Measurements from ENCODE around the gene FAM50B. TPM values are rescaled to one million over a fixed set of nuclear protein-coding genes. Genes with fewer than 3 reads are reported as not detected.

Gene FAM50B
- total RNA-seq, 1 experiment from 2014 or later: 0.58 TPM

- Histone ChIP-seq H3K4me3 (no peak overlapping the region), H3K4me1 (replicated peaks) (peaks cover 21% of the 10 kb centered on the region), H3K27me3 (replicated peaks) (no peaks in the 10 kb centered on the region), H3K9me3 (replicated peaks) (no peaks in the 10 kb centered on the region), H3K36me3 (no peaks in the 10 kb centered on the region), H3K27ac (no peak overlapping the region)
- DNase-seq (ENCODE audit: low read depth in 1 of 2, low spot score in 2 of 2): no peak
Observed at GRCh38 chr6:3830806-3831205, 18.4 kb upstream of the FAM50B start.

GRCh38 chr6:3831761-3832530 is 17.2 kb upstream of the FAM50B start:
- Histone ChIP-seq H3K27ac (no peak overlapping the region), H3K4me3 (no peak overlapping the region)
- DNase-seq (ENCODE audit: low read depth in 1 of 2, low spot score in 2 of 2): no peak

GRCh38 chr6:3835055-3835731 is 14.0 kb upstream of the FAM50B start:
- H3K27ac ChIP-seq: no peak overlapping the region
- H3K9me3 ChIP-seq (replicated peaks): no peaks in the 10 kb centered on the region
- peaks cover 6% of the 10 kb centered on the region; the same call in 1 of the 2 replicates for H3K4me1 ChIP-seq (replicated peaks)
- DNase-seq (ENCODE audit: low read depth in 1 of 2, low spot score in 2 of 2): no peak
- H3K27me3 ChIP-seq (replicated peaks): no peaks in the 10 kb centered on the region
- no peak overlapping the region for H3K4me3 ChIP-seq
- no peaks in the 10 kb centered on the region for H3K36me3 ChIP-seq

More at GRCh38 chr6:3831761-3832530, 17.2 kb upstream of the FAM50B start:
- no peaks in the 10 kb centered on the region for H3K9me3 ChIP-seq (replicated peaks)
- no peaks in the 10 kb centered on the region for H3K36me3 ChIP-seq
- peaks cover 12% of the 10 kb centered on the region for H3K4me1 ChIP-seq (replicated peaks)
- no peaks in the 10 kb centered on the region for H3K27me3 ChIP-seq (replicated peaks)

GRCh38 chr6:3835785-3836184 is 13.4 kb upstream of the FAM50B start:
- Histone ChIP-seq H3K9me3 (replicated peaks) (no peaks in the 10 kb centered on the region), H3K27me3 (replicated peaks) (no peaks in the 10 kb centered on the region), H3K4me3 (no peak overlapping the region), H3K4me1 (replicated peaks) (peaks cover 11% of the 10 kb centered on the region), H3K27ac (no peak overlapping the region), H3K36me3 (no peaks in the 10 kb centered on the region)
- DNase-seq (ENCODE audit: low read depth in 1 of 2, low spot score in 2 of 2): no peak

- no peak for DNase-seq (ENCODE audit: low read depth in 1 of 2, low spot score in 2 of 2)
- H3K36me3 ChIP-seq: no peaks in the 10 kb centered on the region
- H3K27me3 ChIP-seq (replicated peaks): no peaks in the 10 kb centered on the region
- H3K4me3 ChIP-seq: no peak overlapping the region
- H3K27ac ChIP-seq: no peak overlapping the region
- H3K9me3 ChIP-seq (replicated peaks): no peaks in the 10 kb centered on the region
- H3K4me1 ChIP-seq (replicated peaks): peaks cover 19% of the 10 kb centered on the region
Observed at GRCh38 chr6:3836566-3836965, 12.6 kb upstream of the FAM50B start.

DNA sequence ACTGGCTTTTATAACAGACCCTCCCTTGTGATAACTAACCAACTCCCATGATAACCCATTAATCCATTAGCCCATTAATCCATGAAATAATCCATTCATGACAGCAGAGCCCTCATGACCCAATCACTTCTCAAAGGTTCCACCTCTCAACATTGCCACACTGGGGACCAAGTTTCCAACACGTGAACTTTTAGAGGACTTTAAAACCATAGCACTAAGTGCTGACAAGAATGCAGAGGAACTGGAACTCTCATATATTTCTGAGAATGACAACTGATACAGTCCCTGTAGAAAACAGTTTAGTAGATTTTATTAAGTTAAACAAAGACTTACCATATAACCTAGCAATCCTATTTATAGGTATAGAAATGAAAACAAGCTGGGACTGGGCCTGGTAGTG is 11.4 kb upstream of the FAM50B start:
- H3K9me3 ChIP-seq (replicated peaks): no peaks in the 10 kb centered on the region
- no peak overlapping the region for H3K4me3 ChIP-seq
- no peak overlapping the region for H3K27ac ChIP-seq
- peaks cover 25% of the 10 kb centered on the region for H3K4me1 ChIP-seq (replicated peaks)
- no peaks in the 10 kb centered on the region for H3K36me3 ChIP-seq
- no peak for DNase-seq (ENCODE audit: low read depth in 1 of 2, low spot score in 2 of 2)
- H3K27me3 ChIP-seq (replicated peaks): no peaks in the 10 kb centered on the region

DNA sequence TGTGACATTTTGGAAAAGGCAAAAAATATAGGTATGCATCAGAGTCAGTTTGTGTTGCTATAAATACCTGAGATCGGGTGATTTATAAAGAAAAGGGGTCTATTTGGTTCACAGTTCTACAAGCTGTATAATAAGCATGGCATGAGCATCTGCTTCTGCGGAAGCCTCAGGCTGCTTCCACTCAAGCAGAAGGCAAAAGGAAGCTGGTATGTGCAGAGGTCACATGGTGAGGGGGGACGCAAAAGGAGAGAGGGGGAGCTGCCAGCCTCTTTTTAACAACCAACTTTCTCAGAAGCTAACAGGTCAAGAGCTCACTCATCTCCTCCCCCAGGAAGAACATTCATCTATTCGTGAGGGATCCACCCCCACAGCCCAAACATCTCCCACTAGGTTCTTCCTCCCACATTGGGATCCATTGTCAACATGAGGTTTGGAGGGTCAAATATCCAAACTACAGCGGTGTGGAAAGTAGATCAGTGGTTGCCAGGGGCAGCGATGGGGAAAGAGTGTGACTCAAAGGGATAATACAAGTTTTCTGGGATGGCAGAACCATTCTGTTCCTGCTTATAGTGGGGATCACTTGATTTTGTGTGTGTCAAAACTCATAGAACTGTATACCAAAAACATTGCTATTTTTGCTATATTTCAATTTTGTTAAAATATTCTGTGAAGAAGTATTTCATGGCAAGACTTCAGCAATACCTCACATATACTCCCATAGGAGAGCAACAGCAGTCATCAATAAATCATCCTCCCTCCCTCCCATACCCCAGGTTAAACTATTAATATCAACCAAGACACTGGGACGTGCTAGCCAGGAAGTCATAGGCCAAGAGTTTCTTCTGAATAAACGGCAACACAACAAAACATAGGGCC is 9.9 kb upstream of the FAM50B start:
- no peak overlapping the region for H3K27ac ChIP-seq
- peaks cover 37% of the 10 kb centered on the region for H3K4me1 ChIP-seq (replicated peaks)
- DNase-seq (ENCODE audit: low read depth in 1 of 2, low spot score in 2 of 2): no peak

DNA sequence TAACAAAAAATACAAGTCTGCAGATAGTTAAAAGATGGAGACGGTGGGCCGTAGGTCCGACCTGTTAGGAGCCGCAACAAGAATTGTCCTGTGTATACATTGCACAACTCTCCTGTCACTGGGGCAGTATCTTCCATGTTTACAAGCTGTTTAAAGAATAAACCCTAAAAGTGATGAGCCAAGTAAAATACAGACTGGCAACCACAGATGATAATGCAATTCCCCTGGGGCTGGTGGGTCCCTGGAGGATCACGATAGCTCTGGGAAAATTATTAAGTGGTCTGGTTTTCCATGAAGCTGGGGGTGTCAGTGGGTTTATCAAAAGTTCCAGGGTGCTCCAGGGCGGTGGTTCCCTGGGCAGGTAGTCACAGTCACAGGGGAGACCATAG is 8.1 kb upstream of the FAM50B start:
- Histone ChIP-seq H3K9me3 (replicated peaks) (no peaks in the 10 kb centered on the region), H3K27ac (peak overlapping the region; percentile 71), H3K27me3 (replicated peaks) (no peaks in the 10 kb centered on the region), H3K4me3 (no peak overlapping the region), H3K36me3 (no peaks in the 10 kb centered on the region), H3K4me1 (replicated peaks) (peaks cover 46% of the 10 kb centered on the region)
- peak in 1 of 2 experiments; percentile 57 for DNase-seq (ENCODE audit: low read depth in 1 of 2, low spot score in 2 of 2)

More for the DNA sequence above, 9.9 kb upstream of the FAM50B start:
- H3K36me3 ChIP-seq: no peaks in the 10 kb centered on the region
- H3K4me3 ChIP-seq: no peak overlapping the region
- H3K9me3 ChIP-seq (replicated peaks): no peaks in the 10 kb centered on the region
- no peaks in the 10 kb centered on the region for H3K27me3 ChIP-seq (replicated peaks)

GRCh38 chr6:3841711-3842565 is 7.2 kb upstream of the FAM50B start:
- no peaks in the 10 kb centered on the region for H3K27me3 ChIP-seq (replicated peaks)
- no peak overlapping the region for H3K4me3 ChIP-seq
- peak overlapping the region; percentile 71 for H3K27ac ChIP-seq
- no peaks in the 10 kb centered on the region for H3K36me3 ChIP-seq
- H3K4me1 ChIP-seq (replicated peaks): peaks cover 46% of the 10 kb centered on the region
- no peaks in the 10 kb centered on the region for H3K9me3 ChIP-seq (replicated peaks)
- peak; percentile 71 to 76 for DNase-seq (ENCODE audit: low read depth in 1 of 2, low spot score in 2 of 2)

- peak overlapping the region; percentile 71 for H3K27ac ChIP-seq
- H3K4me1 ChIP-seq (replicated peaks): peaks cover 60% of the 10 kb centered on the region
- H3K9me3 ChIP-seq (replicated peaks): 0 out of 2 replicates have a peak, but pooled peaks cover 6% of the 10 kb centered on the region
- H3K36me3 ChIP-seq: no peaks in the 10 kb centered on the region; the same call in 1 of the 2 replicates
- DNase-seq (ENCODE audit: low read depth in 1 of 2, low spot score in 2 of 2): peak in 1 of 2 experiments; percentile 76
- H3K4me3 ChIP-seq: no peak overlapping the region
- H3K27me3 ChIP-seq (replicated peaks): no peaks in the 10 kb centered on the region
Observed at GRCh38 chr6:3843379-3844096, 5.6 kb upstream of the FAM50B start.

- H3K4me1 ChIP-seq (replicated peaks): peaks cover 65% of the 10 kb centered on the region
- peak in 1 of 2 experiments; percentile 91 for DNase-seq (ENCODE audit: low read depth in 1 of 2, low spot score in 2 of 2)
- H3K27me3 ChIP-seq (replicated peaks): no peaks in the 10 kb centered on the region
- peaks cover 12% of the 10 kb centered on the region; the same call in 1 of the 2 replicates for H3K9me3 ChIP-seq (replicated peaks)
- H3K36me3 ChIP-seq: no peaks in the 10 kb centered on the region; the same call in 1 of the 2 replicates
- peak overlapping the region; percentile 71 for H3K27ac ChIP-seq
- no peak overlapping the region for H3K4me3 ChIP-seq
Observed at GRCh38 chr6:3844097-3844463, 5.1 kb upstream of the FAM50B start.

- Histone ChIP-seq H3K4me3 (no peak overlapping the region), H3K27me3 (replicated peaks) (no peaks in the 10 kb centered on the region), H3K27ac (peak overlapping the region; percentile 23; the same call in 1 of the 2 replicates), H3K4me1 (replicated peaks) (peaks cover 47% of the 10 kb centered on the region), H3K36me3 (no peaks in the 10 kb centered on the region; the same call in 1 of the 2 replicates), H3K9me3 (replicated peaks) (peaks cover 16% of the 10 kb centered on the region; the same call in 1 of the 2 replicates)
- DNase-seq (ENCODE audit: low read depth in 1 of 2, low spot score in 2 of 2): no peak
Observed at GRCh38 chr6:3847521-3847920, 1.7 kb upstream of the FAM50B start.
